ENCODE results near the gene ZHX3.

The ZHX3 gene, protein sequence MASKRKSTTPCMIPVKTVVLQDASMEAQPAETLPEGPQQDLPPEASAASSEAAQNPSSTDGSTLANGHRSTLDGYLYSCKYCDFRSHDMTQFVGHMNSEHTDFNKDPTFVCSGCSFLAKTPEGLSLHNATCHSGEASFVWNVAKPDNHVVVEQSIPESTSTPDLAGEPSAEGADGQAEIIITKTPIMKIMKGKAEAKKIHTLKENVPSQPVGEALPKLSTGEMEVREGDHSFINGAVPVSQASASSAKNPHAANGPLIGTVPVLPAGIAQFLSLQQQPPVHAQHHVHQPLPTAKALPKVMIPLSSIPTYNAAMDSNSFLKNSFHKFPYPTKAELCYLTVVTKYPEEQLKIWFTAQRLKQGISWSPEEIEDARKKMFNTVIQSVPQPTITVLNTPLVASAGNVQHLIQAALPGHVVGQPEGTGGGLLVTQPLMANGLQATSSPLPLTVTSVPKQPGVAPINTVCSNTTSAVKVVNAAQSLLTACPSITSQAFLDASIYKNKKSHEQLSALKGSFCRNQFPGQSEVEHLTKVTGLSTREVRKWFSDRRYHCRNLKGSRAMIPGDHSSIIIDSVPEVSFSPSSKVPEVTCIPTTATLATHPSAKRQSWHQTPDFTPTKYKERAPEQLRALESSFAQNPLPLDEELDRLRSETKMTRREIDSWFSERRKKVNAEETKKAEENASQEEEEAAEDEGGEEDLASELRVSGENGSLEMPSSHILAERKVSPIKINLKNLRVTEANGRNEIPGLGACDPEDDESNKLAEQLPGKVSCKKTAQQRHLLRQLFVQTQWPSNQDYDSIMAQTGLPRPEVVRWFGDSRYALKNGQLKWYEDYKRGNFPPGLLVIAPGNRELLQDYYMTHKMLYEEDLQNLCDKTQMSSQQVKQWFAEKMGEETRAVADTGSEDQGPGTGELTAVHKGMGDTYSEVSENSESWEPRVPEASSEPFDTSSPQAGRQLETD

DNA sequence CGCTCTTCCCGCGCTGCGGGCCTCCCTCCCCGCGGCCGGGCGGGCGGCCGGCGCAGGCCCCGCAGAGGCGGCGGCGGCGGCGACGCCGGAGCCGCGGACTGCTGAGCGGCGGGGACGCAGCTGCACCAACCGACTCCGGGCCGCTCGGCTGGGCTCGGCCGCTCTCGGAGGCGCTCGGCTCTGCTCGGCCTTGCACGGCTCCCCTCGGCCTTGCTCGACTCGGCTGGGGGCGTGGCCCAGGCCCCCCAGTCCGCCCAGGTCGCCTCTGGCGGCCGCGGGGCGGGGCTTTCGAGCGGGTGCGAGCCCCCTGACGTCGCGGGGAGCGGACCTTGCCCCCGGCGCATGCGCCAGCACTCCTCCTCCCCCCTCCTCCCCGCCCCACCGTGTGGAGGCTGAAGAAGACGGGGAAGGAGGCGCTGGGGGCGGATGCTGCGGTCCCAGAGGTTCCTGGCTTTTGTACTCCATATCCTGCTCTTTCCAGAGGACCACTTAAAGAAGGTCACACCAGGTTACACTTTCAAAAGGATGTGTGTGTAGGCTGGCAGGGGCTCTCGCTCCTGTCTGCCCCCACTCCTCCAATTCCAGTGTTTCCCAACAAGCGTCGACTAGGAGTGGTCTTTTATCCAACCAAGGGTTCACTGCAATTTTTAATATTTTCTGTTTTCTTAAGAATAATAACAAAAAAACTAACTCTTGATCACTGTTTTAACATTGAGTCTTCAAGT, at the start of gene ZHX3:
ZHX3 (minus strand) TSS at position 186 of the 725 bp plus-strand sequence. CDS start 112,815 bp downstream, outside the sequence.
- peak; percentile 89 for DNase-seq

DNA sequence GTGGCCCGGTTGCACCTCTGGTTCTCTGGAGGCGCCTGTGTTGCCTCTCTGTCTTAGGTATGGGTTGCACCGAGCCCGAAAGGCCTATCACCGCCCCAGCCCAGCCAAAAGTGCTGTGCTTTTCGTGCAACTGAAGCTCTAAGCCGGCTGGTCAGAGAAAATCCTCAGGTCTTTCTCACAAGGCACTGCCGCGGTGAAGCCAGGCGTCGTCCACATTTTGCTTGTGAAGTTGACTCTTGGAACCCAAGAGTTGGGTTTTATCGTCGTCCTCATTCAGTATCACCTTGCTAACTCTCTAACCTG, 49.8 kb upstream of the ZHX3 start:
- no peak for DNase-seq

DNA sequence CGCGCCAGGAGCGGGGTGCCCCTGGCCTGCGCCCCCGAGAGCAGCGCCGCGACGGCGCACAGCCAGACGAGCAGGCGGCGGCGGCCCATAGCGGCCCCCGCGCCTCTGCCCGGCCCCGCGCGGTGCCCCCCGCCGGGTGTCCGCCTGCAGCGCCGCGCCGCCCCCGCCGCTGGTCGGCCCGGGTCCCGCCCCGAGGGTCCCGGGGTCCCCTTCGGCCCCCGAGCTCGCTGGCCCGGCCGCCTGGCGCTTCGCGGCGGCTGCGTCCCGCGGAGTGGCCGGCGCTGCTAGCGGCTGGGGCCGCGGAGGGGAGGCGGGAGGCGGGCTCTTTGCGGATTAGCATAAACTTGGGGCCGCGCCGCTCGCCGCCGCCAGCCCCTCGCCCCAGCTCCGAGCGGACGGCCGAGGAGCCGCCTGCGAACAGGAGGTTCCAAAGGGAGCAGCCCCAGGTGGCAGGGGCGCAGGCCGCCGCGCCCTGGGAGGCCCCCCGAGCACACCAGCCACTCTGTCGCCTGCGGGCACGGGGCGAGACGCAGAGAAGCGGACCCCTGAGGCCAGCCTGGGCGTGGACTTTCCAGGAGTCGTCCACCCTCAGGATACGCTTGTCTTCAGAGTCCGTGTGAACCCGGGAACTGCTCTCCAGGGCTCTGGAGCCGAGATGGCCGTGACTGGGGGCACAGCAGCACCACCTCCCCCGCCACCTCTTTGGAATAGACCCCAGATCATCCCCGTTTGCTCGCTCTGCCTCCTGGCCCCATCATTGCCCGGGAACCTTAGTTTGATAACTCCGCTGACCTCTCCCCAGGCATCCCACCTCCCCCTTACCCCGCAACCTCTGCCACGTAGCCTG, 49.2 kb upstream of the ZHX3 start, which contains the start of gene EMILIN3:
EMILIN3 (minus strand) TSS at position 273 of the 847 bp plus-strand sequence; CDS start at position 89, 184 bp downstream.
- DNase-seq, result no peak

DNA sequence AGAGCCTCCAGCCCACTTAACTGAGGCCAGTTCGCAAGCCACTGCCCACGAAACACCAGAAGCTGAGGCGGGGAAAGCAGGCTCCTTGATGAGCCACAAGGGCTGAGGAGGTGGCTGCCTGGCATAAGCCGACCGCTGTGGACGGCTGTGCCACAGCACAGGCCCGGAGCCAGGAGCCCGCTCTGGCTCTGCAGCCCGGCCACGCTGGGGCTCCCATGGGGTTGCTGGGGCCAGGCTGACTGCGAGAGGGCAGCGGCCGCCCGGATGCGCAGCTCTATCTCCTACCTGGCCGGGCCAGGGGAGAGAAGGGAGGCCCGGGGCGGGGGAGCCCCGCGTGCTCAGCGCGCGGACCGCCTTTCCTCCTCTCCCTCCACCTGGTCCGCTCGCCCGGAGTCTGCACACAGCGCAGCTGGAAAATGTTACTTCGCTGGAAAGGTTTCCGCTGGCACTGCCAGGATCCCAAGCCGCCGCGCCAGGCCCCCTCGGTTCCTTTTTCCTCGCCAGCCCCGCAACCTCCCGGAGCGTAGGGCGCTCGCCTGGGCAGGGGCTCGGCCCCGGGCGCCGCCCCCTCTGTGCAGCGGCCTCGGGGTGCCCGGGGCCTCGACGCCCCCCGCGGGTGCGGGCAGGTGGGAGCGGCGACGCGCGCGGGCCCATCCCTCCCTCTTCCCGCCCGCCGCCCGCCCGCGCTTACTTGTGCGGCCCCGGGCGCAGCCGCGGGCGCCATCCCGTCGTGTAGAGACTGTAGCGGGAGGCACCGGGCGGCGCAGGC, 48.4 kb upstream of the ZHX3 start:
- DNase-seq, result peak; percentile 25

DNA sequence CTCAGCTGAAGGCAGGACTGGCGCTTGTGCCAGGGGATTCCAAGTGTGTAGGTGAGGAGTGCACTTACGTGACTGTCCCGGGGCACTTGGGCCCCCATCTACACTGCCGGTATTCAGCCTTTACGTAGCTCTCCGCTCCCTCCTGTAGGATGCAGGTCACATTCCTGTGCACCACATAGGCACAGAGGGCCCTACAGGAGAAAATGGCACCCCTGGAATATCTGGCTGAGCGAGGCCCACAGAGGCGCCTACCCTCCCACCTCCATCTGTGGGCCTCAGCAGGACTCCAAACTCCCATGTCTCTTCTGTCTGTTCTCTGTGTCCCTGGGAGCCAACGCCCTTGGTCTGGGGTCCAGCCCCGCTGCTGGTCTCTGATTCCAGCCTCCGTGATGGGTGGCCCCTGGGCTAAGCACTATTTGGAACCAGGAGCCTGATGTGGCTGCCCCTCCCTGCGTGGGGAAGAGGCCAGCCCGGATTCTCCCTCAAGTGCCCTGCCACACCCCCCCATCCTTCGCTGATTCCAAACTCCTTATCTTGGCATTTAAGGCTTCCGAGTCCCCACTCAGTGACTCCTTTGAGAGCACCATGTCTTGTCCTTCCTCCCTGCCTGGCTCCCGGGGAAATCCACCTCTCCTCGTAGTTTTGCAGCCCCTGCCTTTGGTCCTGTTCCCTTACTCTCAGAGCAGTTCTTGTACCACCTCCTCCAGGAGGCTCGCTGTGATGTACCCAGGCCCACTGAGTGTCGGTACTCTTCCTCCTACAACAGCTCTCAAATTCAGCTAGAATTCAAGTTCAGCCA, 47.6 kb upstream of the ZHX3 start:
- no peak for DNase-seq

DNA sequence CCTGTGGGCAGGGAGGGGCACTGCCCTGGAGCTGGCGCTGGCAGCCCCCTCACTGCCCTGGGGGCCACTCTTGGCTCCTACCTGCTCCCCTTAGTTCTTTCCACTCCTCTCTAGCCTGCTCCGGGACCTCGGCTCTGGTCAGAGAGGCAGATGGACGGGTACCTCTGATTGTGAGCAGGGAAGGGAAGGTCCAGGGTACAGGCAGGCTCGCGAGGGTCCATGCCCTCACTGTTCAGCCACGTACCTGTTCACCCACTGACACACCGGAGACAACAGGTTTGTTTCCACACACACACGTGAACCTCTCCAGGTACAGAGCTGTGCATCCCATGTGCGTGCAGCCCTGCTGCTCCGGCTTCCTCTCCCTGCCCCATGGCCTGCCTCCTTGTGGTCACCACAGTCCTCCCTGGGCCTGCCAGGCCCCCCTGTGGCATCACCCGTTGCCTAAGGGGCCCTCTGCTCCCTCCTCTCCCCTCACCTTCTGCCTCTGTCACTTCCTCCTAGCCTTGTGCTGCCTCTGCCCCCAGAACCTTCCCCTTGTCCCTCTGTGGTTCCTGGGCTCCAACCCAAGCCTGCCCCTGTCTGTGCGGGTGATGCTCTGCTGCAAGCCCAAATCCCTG, 46.8 kb upstream of the ZHX3 start:
- no peak for DNase-seq

DNA sequence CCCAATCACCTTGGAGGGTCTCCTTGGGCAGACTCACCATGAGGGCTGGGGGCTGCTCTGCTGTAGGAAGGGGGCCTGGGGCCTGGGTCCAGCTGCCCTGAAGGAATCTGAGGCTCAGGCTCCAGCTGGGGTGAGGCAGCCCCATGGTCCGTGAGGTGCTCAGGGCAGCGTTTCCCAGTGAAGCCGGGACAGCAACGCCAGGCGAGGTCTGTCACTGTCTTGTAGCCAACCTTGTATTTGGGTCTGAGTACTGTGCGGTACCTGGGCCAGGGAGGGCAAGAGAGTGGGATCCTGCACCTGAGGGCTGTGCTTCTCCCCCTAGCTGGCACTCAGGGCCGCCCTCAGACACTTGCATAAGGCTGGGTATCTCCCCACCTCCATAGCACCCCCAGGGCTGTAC, 46.1 kb upstream of the ZHX3 start:
- DNase-seq, result no peak

DNA sequence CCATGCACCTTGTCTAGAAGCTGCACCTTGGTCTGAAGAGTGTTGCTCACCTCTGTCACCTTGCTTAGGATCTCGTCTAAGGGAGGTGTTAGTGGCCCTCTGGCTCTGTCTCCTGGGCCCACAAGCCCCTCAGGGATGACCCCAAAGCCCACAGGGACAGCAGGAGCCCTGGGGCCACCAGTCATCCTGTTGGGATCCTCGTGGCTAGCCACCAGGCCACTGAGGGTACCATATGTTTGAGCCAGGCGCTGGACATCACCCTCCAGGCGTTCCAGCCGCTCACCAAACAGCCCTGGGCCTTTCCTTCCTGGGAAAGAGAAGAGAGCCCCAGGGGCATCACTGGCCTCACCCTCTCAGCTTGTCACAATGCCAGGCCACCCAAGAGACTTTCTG, 45.2 kb upstream of the ZHX3 start:
- DNase-seq, result no peak

DNA sequence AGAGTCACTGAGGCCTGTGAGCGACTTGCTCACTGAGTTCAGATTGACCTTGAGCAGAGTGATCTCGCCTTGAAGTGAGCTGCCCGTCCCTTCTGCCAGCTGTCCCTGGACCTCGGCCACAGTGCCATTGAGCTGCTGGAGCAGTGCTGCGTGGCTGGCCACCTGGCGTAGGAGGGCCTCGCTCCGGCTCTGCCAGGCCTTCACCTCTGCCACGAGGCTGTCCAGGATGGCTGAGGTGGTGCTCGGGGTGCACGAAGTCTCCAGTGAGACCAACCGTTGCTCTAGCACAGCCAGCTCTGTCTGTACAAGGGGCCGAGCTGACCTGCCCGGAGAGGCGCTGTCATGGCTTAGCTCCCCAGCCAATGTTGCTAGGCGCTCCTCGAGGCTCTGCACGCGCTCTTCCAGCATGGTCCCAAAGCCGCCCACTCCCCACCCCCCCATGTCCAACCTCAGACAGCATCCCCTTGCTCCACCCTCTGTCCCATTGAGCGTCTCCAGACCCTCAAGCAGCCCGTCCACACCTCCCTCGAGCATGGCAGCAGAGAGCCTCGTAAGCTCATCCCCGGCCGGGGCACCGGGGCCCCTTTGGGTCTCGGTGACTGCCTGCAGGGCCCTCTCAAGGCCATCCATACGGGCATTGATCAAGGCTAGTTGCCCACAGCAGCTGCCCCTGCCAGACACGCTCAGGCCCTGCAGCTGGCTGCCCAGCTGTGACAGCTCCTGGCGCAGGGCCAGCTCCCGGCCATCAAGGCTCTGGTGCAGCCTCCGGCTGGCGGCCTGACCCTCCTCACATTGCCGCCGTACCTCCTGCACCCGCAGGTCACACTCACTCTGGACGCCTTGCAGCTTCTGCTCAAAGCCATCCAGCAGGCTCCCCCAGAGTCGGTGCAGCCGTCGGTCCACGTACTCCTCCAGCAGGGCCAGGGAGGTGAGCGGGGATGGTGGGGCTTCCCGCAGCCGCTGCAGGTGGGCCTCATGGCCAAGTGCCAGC, 44.5 kb upstream of the ZHX3 start:
- no peak for DNase-seq

DNA sequence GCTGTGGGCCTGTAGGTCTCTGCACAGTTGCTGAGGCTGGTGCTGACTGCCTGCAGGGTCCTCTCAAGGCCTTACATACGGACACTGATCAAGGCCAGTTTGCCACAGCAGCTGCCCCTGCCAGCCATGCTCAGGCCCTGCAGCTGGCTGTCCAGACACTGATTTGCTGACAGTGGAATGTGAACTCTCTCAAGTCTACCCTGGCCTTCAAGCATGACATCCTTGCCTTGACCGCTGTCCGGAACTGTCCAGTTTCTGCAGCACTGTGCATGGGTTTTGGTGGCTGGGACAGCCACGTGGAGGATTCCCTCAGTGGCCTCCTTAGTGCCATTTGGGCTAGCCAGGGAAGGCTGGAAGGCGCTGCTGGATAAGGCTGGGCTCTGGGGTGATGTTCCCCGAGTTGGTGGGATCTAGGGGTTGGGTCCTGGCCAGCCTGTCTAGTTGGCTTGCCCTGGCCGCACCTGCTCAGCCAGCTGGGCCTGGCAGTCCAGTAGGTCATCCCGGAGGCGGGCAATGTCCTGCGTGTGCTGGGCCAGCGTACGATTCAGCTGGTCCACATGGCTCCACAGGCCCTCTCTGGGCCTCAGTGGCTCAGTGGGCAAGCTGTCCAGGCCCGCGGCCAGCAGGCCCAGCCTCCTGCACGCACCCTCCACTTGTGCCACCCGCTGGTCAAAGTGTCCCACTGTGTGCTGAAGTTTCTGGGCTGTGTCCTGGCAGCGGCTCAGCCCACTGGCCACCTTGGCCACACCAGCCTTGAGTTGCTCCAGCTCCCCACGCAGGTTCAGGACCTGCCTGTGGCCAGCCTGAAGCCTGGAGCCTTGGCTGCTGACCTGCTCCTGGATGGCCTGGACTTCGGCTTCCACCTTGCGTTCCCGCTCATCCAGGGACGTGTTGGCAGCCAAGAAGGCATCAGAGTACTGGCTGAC, 43.6 kb upstream of the ZHX3 start:
- DNase-seq, result no peak

DNA sequence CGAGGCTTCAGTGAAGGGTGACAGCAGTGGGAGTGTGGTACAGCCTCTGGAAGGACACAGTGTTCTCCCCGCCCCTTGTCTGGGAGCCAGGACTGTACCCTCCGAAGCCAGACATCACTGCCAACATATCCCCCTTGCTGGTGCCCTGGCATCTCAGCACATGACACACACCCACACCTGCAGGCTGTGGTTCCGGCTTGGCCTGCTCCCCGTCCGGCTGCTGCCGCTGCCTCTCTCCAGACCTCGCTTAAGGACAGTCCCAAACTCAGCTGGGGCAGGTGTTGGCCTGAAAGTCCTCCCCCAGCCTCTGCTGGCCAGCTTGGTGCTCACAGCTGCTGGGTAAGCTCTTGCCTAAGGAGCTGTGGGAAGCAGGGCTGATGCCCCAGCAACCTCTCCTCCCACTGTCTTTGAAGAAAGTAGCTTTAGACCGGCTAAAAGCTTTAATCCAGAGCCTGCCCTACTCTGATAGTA, 42.0 kb upstream of the ZHX3 start:
- DNase-seq, result no peak

DNA sequence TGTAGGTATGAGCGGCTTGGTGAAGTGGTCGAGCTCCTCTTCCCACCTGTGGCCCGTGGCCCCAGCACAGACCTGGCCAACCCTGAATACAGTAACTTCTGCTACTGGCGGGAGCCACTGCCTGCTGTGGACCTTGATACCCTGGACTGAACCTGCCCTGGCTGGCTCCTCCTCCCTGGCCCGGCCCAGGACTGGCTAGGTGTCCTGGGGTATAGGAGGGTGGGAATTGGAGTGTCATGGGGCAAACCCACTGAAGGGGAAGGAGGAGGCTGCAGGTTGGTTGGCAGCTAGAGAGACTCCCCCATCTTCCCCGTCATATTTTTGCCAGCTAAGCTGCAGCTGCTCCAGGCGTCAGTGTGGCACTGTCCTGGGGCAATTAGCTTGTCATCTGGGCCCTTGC, 41.2 kb upstream of the ZHX3 start:
- no peak for DNase-seq

DNA sequence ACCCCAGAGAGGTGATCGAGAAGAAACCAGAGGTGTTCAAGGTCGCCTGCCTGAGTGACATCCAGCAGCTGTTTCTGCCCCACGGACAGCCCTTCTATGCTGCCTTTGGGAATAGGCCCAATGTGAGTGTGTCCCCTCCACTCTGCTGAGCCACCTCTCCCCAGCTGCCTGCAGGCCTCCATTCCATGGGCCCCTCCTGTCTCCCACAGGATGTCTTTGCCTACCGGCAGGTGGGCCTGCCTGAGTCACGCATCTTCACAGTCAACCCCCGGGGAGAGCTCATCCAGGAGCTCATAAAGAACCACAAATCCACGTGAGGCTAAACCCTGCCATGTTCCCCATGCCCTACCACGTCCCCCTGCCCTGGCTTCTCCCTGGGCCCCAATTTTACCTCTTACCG, 40.7 kb upstream of the ZHX3 start:
- DNase-seq, result no peak

DNA sequence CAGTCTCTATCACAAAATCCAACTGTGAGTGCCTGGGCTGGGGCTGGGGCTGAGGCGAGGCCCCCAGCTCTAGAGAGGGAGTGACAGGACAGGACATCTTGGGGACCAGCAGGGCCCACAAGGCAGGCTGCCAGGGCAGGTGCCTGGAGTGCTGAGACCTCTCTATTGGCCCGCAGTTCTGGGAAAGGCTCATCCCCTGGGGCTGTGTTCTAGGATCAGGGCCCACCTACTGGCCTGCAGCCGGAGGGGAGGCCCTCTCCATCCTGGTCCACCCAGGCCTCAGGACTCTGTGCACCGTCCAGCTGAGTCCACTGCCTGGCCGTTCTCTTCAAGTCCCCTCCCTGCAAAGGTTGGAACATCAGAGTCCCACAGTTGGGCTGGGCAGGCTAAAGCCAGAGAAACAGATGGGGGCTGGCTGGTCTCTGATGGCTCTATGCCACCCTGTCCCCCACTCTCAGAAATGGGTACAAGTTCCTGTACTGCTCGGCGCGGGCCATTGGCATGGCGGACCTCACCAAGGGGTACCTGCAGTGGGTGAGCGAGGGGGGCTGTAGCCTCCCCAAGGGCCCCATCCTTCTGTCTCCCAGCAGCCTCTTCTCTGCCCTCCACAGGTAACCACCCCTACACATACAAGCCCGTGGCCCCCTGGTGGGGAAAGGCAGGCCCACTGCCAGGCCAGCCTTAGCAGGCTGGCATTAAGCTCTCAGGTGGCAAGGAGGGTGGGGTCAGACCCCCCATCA, 40.1 kb upstream of the ZHX3 start:
- no peak for DNase-seq

DNA sequence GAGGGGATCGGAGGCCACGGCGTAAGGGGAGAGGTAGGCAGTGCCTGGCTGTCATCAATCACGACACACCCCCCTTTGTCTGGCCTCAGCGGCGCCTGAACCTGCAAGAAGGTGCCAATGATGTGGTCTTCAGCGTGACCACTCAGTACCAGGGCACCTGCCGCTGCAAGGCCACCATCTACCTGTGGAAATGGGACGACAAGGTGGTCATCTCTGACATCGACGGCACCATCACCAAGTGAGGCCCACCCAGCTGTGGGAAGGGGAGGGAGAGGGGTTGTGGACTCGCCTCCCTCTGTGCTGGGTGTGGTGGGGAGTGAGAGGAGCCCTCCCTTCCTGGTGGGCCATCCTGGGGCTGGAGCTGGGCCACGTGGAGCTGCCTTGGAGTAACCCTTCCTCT, 39.4 kb upstream of the ZHX3 start:
- no peak for DNase-seq

DNA sequence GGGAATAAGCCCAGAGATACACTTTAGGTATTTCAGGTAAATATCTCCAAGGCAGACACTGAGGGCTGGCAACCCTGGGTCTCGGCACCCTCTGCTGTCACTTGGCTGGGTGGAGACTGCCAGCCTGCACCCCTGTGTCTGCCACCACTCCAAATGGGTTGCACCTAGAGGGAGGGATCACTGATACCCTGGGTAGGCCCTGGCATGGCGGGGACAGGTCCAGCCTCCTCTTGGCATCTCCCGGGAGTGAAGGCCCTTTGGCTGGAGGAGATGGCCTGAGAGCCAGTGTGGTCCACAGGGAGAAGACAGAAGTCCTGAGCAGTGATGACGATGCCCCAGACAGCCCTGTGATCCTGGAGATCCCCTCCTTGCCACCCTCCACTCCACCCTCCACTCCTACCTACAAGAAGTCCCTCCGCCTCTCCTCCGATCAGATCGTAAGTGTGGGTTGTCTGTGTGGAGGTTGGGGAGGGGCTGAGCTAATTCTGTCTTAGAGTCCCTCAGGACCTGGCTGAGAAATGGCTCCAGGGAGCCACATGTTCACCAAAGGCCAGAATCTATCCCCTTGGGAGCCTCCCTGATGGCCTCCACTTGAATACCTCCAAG, 38.2 kb upstream of the ZHX3 start:
- no peak for DNase-seq

Data from NCI-H526 treated with DMSO at 0.1 percent for 48 hours (cell line).